MG63 (cell line): Measurements from ENCODE around the gene HDAC4. TPM values are rescaled to one million over a fixed set of nuclear protein-coding genes. Genes with fewer than 3 reads are reported as not detected.

Experiments used
- DNase-seq: peaks from one replicate; pipeline ENCODE4 v3.0.0-alpha.2; 2020
- H3K27me3 ChIP-seq: fragments of 250-450 bp; sonication (Bioruptor Pico); 2 replicates; pipeline ENCODE4 v1.5.1; 2020; ENCODE audit warnings: mild to moderate bottlenecking, moderate library complexity
- H3K36me3 ChIP-seq: fragments of 250-450 bp; sonication (Bioruptor Pico); 2 replicates; pipeline ENCODE4 v1.5.1; 2020; ENCODE audit warnings: mild to moderate bottlenecking, moderate library complexity
- H3K4me3 ChIP-seq: fragments of 250-450 bp; sonication (Bioruptor Pico); 2 replicates; pipeline ENCODE4 v1.5.1; 2020; ENCODE audit warnings: mild to moderate bottlenecking, moderate library complexity
- H3K9me3 ChIP-seq: fragments of 250-450 bp; sonication (Bioruptor Pico); 2 replicates; pipeline ENCODE4 v1.5.1; 2020; ENCODE audit warnings: mild to moderate bottlenecking, moderate library complexity
- total RNA-seq: library from RNA; depleted of rRNA; stranded (reverse); fragments of >200 nt; shearing (Covaris generic); gene quantifications from 2 replicates; pipeline ENCODE4 v1.2.3, GENCODE V29; 2014; ENCODE audit warnings: low replicate concordance

The HDAC4 gene
- total RNA-seq, 1 experiment from 2014 or later: 27.3 TPM

DNA sequence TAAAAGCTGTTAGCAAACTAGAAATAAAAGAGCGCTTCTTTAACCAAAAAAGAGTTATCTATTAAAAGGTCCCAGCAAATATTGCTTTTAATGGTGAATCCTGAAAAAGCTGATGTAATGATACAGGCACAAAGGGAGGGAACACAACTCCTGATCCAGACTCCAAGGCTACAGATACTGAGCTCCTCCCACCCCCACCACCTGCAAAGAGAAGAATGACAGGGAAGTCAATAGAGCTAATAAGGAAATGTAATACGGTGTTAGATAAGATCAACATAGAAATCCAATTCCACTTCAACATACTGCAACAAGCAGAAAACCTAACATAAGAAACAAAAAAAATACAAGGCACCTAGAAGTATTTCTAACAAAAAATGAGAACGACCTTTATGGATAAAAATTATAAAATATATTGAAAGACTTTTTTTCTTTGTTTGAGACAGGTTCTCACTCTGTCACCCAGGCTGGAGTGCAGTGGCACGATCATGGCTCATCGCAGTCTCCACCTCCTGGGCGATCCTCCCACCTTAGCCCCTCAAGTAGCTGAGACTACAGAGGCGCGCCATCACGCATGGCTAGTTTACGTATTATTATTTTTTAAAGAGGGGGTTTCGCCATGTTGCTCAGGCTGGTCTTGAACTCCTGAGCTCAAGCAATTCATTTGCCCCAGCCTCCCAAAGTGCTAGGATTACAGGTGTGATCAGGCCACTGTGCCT is 192.2 kb downstream of the HDAC4 start:
- Histone ChIP-seq H3K27me3 (no peaks in the 10 kb centered on the region), H3K9me3 (no peaks in the 10 kb centered on the region), H3K36me3 (no peaks in the 10 kb centered on the region), H3K4me3 (no peak overlapping the region)
- no peak for DNase-seq

- DNase-seq: no peak
- Histone ChIP-seq H3K4me3 (no peak overlapping the region), H3K9me3 (no peaks in the 10 kb centered on the region), H3K36me3 (no peaks in the 10 kb centered on the region), H3K27me3 (no peaks in the 10 kb centered on the region)
Observed at GRCh38 chr2:239206851-239207250, 194.0 kb downstream of the HDAC4 start.

GRCh38 chr2:239206042-239206441 is 194.8 kb downstream of the HDAC4 start:
- H3K4me3 ChIP-seq: no peak overlapping the region
- no peaks in the 10 kb centered on the region for H3K36me3 ChIP-seq
- no peaks in the 10 kb centered on the region for H3K27me3 ChIP-seq
- no peak for DNase-seq
- H3K9me3 ChIP-seq: no peaks in the 10 kb centered on the region

DNA sequence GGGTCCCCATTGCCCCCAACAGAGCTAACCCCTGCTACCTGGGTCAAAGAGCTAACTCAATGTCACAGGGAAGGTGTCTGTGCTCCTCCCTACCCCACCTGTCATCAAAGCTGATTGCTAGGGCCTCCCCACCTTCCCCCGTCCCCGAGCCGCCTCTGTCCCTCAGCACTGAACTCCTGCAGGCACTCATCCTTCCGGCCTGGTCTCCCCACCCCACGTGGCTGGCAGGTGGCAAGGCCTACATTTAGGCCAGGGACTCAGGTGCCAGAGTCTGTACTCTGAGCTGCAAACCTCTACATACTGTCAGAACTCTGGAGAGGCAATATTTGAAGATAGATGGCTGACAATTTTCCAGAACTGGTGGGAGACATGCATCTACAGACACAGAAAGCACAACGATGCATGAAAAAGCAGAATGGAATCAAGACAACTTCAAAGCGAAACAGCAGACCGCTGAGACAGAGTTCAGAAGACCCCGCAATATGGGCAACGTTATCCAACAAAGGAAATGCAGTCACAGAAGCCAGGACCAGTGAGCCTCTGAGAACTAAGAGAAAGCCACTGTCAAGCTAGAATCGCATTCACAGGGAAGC is 195.8 kb downstream of the HDAC4 start:
- H3K27me3 ChIP-seq: no peaks in the 10 kb centered on the region
- no peaks in the 10 kb centered on the region for H3K36me3 ChIP-seq
- DNase-seq: no peak
- no peak overlapping the region for H3K4me3 ChIP-seq
- no peaks in the 10 kb centered on the region for H3K9me3 ChIP-seq

DNA sequence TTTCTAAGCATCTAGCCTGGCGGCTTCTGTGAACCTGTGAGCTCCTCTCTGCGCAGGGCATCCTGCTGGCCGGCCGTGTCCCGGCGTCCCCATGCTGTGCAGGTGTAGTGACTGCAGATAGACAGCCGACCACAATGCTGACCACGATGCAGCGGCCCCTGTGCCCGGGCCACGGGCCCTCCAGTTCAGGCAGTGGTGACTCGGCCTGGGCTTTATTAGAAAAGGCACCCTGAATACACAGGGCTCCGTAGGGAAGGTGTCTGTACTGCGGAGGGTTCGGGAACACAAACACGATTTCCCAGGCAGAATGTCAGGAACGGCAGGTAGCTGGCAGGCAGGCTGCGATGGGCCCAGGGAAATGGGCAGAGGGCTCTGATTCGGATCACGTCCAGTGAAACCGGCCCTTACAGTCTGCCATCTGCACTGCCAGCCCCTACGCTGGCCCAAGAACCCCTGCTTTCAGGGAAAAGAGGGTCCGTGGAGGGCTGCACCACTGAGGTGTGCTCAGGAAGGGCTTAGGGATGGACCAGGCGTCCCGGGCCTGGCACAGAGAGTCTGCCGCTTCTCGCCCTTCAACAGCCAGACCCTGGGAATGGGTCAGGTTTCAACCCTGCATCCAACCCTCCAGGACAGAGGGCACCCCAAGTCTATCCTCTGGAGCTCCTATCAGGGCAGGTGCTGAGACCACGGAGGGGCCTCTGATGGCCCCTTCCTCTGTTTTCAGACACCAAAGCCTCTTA is 196.5 kb downstream of the HDAC4 start:
- Histone ChIP-seq H3K27me3 (no peaks in the 10 kb centered on the region), H3K9me3 (no peaks in the 10 kb centered on the region), H3K36me3 (no peaks in the 10 kb centered on the region), H3K4me3 (no peak overlapping the region)
- DNase-seq: no peak

GRCh38 chr2:239203443-239204135 is 197.2 kb downstream of the HDAC4 start:
- DNase-seq: no peak
- Histone ChIP-seq H3K4me3 (no peak overlapping the region), H3K36me3 (no peaks in the 10 kb centered on the region), H3K27me3 (no peaks in the 10 kb centered on the region), H3K9me3 (no peaks in the 10 kb centered on the region)

GRCh38 chr2:239202836-239203235 is 198.0 kb downstream of the HDAC4 start:
- Histone ChIP-seq H3K27me3 (no peaks in the 10 kb centered on the region), H3K36me3 (no peaks in the 10 kb centered on the region), H3K9me3 (no peaks in the 10 kb centered on the region), H3K4me3 (no peak overlapping the region)
- DNase-seq: no peak

GRCh38 chr2:239202343-239202742 is 198.5 kb downstream of the HDAC4 start:
- Histone ChIP-seq H3K9me3 (no peaks in the 10 kb centered on the region), H3K4me3 (no peak overlapping the region), H3K27me3 (no peaks in the 10 kb centered on the region), H3K36me3 (no peaks in the 10 kb centered on the region)
- DNase-seq: no peak

- no peaks in the 10 kb centered on the region for H3K9me3 ChIP-seq
Observed at GRCh38 chr2:239201884-239202283, 198.9 kb downstream of the HDAC4 start.

GRCh38 chr2:239201531-239201876 is 199.3 kb downstream of the HDAC4 start:
- Histone ChIP-seq H3K36me3 (no peaks in the 10 kb centered on the region), H3K9me3 (no peaks in the 10 kb centered on the region), H3K4me3 (no peak overlapping the region), H3K27me3 (no peaks in the 10 kb centered on the region)
- DNase-seq: no peak

More at GRCh38 chr2:239201884-239202283, 198.9 kb downstream of the HDAC4 start:
- H3K4me3 ChIP-seq: no peak overlapping the region
- no peak for DNase-seq
- H3K36me3 ChIP-seq: no peaks in the 10 kb centered on the region
- no peaks in the 10 kb centered on the region for H3K27me3 ChIP-seq

DNA sequence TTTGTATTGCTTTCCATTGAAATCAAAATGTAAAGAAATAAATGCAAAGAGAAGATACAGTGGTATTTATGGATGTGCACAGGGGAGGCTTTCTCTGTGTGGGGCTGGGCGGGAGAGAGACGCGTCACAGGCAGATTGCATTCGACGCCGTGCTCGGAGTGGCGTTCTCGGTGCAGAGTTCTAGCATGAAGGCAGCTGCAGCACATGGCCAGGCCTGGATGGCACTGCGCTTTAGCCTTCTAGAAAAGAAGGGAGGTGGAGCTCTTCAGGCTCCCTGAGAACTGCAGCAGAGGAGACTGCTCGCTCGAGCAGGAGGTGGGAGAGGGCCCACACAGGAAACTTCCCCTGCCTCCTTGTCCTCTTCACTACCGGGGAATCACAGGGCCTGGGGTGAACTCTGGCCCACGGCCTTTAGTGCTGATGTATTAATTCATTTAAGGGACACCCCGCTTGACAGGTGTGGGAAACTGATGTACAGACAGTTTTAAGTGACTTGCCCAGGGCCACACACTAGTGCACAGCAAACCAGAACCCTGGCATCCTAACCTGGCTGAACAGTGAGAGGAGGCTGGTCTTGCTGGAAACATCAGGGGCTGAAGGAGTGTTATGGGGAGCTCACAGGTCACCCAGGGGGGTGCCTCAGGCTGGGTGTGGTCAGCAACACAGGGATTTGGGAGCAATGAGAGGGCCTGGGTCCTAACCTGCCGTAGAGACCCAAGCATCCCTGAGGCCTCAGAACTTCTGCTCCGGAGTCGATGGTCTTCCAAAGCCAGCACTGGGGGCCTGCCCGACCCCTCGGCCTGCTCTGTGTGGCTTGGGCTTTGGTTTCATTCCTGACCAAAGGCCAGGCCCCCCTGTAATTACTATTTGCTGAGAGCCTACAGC is 199.9 kb downstream of the HDAC4 start:
- H3K4me3 ChIP-seq: no peak overlapping the region
- no peaks in the 10 kb centered on the region for H3K36me3 ChIP-seq
- DNase-seq: no peak
- no peaks in the 10 kb centered on the region for H3K9me3 ChIP-seq
- H3K27me3 ChIP-seq: no peaks in the 10 kb centered on the region

GRCh38 chr2:239199041-239199768 is 201.6 kb downstream of the HDAC4 start:
- no peaks in the 10 kb centered on the region for H3K36me3 ChIP-seq
- no peaks in the 10 kb centered on the region for H3K9me3 ChIP-seq
- H3K4me3 ChIP-seq: no peak overlapping the region
- no peak for DNase-seq
- H3K27me3 ChIP-seq: no peaks in the 10 kb centered on the region

- Histone ChIP-seq H3K4me3 (no peak overlapping the region), H3K9me3 (no peaks in the 10 kb centered on the region), H3K36me3 (no peaks in the 10 kb centered on the region), H3K27me3 (no peaks in the 10 kb centered on the region)
- no peak for DNase-seq
Observed at GRCh38 chr2:239198221-239198620, 202.6 kb downstream of the HDAC4 start.

GRCh38 chr2:239197146-239197545 is 203.7 kb downstream of the HDAC4 start:
- Histone ChIP-seq H3K36me3 (no peaks in the 10 kb centered on the region), H3K27me3 (no peaks in the 10 kb centered on the region), H3K4me3 (no peak overlapping the region), H3K9me3 (no peaks in the 10 kb centered on the region)
- no peak for DNase-seq

DNA sequence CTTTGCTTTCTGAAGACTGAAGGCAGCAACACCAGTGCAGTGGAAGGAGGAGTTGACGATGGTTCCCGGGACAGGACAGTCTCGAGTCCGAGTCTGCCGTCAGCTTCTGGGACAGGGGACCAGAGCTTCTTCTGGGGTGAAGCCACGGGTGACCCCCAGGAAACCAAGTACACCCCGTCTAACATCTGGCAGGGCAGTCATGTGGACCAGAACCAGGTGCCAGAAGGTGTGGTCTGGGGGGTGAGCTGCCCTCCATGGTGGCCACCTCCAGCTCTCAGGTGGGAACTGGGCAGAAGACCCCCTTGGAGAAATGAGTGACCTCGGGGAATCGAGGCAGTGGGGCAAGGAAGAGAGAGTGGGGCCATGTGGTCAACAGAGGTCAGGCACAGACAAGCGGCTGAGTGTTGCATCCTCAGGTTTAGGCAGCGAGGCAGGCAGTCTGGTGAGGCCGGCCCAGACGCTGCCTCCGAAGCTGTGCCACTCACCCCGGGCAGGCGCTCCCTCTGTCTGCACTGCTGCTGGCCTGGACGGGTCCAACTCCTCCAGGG is 204.3 kb downstream of the HDAC4 start:
- no peaks in the 10 kb centered on the region for H3K36me3 ChIP-seq
- no peaks in the 10 kb centered on the region for H3K27me3 ChIP-seq
- H3K9me3 ChIP-seq: no peaks in the 10 kb centered on the region
- DNase-seq: no peak
- no peak overlapping the region for H3K4me3 ChIP-seq

GRCh38 chr2:239195992-239196391 is 204.8 kb downstream of the HDAC4 start:
- DNase-seq: no peak
- Histone ChIP-seq H3K27me3 (no peaks in the 10 kb centered on the region), H3K36me3 (no peaks in the 10 kb centered on the region), H3K9me3 (no peaks in the 10 kb centered on the region), H3K4me3 (no peak overlapping the region)
